ENCODE data around the gene RAD51AP2.
"Not testable (repeated sequence)": the region's sequence is repeated elsewhere in the genome, so short reads cannot be mapped to it uniquely, and the experiment has no call there.

RAD51AP2 gene

GRCh38 chr2:17536416-17536815 lies 18.2 kb upstream of the RAD51AP2 start:
- DNase-seq = no peak

- DNase-seq = no peak
Observed at GRCh38 chr2:17533546-17533945, 15.3 kb upstream of the RAD51AP2 start.

- DNase-seq = no peak
Observed at GRCh38 chr2:17529771-17530170, 11.5 kb upstream of the RAD51AP2 start.

DNA sequence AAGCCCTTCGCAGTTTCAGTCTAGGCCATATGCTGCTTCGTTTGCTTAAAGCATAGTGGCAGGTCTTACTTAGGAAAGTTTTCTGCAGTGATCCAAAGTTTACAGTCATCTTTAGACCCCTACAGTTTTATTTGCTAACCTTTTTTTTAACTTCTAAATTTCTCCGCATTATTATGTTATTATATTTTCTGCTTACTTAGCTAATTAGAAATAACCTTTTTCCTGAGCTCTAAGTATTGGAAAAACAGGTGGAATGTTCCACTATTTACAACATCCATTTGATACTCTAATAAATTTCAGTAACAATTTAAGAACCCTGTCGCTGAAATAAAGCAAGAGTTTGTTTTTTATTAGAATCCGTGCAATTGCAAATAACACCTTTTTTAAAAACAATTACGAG lies 4.1 kb upstream of the RAD51AP2 start:
- no peak for DNase-seq

- DNase-seq = no peak
Observed at GRCh38 chr2:17521621-17522020, 3.4 kb upstream of the RAD51AP2 start.

- DNase-seq = no peak
Observed at GRCh38 chr2:17520761-17521160, 2.5 kb upstream of the RAD51AP2 start.

GRCh38 chr2:17519486-17519885 lies 1.2 kb upstream of the RAD51AP2 start:
- DNase-seq = no peak

GRCh38 chr2:17517481-17518211 lies 594 bp downstream of the RAD51AP2 start:
- no peak for DNase-seq

- DNase-seq = no peak
Observed at GRCh38 chr2:17515652-17516051, 2.6 kb downstream of the RAD51AP2 start.

- DNase-seq = no peak
Observed at GRCh38 chr2:17506736-17507616, 11.3 kb downstream of the RAD51AP2 start.

- DNase-seq = no peak
Observed at GRCh38 chr2:17497718-17498117, 20.5 kb downstream of the RAD51AP2 start.

DNA sequence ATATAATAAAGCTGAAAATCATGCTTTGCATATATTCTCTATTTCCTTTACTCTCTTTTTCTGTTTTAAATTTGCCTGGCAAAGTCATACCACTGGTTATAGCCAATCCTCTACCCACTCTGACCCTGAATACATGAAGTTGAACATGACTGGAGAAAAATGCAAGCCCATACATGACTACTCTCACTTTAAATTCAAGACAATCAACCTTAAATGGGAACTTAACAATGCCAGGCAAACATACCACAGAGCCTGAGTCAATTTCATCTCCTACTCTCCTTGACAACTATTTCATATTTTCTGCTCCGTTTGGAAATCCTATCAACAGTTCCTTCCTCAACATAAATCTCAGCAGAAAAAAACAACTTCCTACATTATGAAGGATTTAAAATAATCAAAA lies 22.6 kb downstream of the RAD51AP2 start:
- no peak for DNase-seq

DNA sequence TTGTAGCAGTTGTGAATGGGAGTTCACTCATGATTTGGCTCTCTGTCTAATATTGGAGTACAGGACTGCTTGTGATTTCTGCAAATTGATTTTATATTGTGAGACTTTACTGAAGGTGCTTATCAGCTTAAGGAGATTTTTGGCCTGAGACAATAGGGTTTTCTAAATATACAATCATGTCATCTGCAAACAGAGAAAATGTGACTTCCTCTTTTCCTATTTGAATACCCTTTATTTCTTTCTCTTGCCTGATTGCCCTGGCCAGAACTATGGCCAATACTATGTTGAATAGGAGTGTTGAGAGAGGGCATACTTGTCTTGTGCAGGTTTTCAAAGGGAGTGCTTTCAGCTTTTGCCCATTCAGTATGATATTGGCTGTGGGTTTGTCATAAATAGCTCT lies 28.1 kb downstream of the RAD51AP2 start:
- not testable (repeated sequence) for DNase-seq

DNA sequence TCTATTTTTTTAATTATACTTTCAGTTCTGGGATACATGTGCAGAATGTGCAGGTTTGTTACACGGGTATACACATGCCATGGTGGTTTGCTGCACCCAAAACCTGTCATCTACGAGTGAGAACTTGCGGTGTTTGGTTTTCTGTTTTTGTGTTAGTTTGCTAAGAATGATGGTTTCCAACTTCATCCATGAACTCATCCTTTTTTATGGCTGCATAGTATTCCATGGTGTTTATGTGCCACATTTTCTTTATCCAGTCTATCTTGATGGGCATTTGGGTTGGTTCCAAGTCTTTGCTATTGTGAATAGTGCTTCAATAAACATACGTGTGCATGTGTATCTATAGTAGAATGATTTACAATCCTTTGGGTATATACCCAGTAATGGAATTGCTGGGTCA lies 29.6 kb downstream of the RAD51AP2 start:
- DNase-seq = not testable (repeated sequence)

- no peak for DNase-seq
Observed at GRCh38 chr2:17483496-17483895, 34.7 kb downstream of the RAD51AP2 start.

- no peak for DNase-seq
Observed at GRCh38 chr2:17482651-17483050, 35.6 kb downstream of the RAD51AP2 start.

DNA sequence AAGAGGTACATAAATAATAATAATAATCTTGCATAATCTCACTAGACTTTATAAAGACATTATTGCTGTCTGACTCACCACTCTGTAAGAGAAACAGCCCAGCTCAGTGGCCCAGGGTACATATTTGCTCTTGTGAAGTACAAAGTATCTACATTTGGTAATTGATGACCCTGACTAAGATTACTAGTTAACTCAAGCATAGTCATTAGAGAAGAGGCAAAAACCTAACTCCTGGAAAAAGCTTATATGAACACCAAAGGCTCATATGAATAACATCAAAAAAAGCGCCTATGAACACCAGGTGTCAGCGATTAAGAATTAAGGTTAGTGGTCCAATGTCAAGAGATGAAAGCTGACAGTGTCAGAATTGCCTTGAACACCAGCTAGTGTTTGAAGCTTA lies 38.4 kb downstream of the RAD51AP2 start:
- no peak for DNase-seq

- DNase-seq = no peak
Observed at GRCh38 chr2:17476830-17477229, 41.4 kb downstream of the RAD51AP2 start.

DNA sequence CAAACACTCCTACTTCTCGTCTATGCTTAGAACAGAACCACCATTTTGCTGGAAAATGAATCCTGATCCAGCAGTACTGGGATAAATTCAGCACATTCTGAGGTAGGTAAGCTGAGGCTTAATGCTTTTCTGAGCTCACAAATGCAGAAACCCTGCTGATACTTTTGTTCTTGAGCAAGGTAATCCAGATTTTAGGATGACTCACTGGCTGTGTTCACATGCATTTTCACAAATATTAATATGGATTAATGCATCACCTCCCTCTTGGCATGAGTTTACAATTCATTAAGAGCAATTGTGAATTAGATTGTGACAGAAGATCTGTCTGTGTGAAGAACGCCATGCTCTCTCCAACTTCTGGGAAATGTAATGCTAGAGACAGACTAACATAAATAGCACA lies 42.2 kb downstream of the RAD51AP2 start:
- DNase-seq = no peak

DNA sequence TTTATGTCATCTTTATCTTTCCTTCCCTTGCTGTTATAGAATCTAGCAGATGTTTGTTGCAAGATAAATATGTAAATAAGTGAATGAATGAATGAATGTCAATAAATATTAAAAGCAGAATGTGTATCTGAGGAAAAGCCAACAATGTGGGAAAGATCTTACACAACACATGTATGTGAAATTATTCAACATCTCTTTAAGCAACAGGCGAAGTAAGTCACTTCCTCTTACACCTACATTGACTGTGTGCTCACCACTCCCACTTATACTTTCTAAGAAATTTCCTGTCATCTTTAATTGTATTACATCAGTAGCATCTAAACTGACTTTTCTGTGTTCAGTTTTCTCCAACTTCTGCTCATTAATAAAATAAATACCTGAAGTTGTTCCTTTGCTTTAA lies 43.0 kb downstream of the RAD51AP2 start:
- no peak for DNase-seq

- no peak for DNase-seq
Observed at GRCh38 chr2:17471979-17472378, 46.3 kb downstream of the RAD51AP2 start.

- DNase-seq = peak; percentile 7
Observed at GRCh38 chr2:17470855-17471641, 47.2 kb downstream of the RAD51AP2 start.

DNA sequence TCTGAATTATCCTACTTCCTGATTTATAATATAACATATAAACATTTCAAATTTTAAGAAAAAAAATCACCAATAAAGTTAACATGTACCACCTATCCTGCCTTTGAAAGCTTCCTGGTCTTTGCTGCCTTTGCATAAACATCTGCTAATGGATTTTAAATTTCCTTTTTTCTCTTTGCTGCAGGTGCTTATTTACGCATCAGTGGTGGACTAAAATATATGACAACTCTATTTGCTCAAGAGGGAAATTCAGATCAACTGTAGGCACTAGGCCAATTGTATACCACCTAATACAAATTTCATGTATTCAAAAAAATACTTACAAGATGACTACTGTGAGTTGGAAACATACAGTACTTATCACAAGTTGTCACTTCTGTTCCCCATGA lies 57.2 kb downstream of the RAD51AP2 start:
- no peak for DNase-seq
